Endometrium (tissue), 2 donors: Measurements from ENCODE around the gene TPBGL.

Experiments
- FAIRE-seq: peaks from 2 replicates; lab custom pipeline; 2012; peaks lifted over from hg19 to GRCh38; lab: Jason Lieb, UNC
- donor health status: control.
- donor health status: control.

Gene TPBGL

GRCh38 chr11:75240311-75241035, at the start of gene TPBGL:
Gene TPBGL (plus strand): TSS chr11:75240774. CDS start chr11:75241050, 276 bp downstream.
- FAIRE-seq, result no peak

DNA sequence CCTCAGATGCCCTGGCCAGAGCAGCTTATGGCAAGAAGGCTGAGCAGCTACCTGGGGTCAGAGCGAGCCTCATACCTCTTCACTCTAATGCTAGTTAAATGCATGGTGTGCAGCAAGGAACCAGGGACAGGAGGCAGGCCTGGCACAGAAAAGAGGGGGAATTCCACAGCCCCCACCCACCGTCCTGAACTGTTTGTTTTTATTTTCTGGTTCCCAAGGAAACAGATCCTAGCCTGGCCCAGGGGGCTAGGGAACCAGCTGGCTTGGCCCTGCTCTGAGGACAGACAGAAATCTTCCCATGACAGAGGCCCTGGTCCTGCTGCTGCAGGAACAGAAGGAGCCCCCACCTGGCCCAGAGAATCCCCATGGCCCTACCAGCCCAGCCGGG, 49.2 kb upstream of the TPBGL start:
- FAIRE-seq, result no peak

GRCh38 chr11:75193271-75193670, 47.3 kb upstream of the TPBGL start:
- FAIRE-seq, result no peak

GRCh38 chr11:75193711-75194110, 46.9 kb upstream of the TPBGL start:
- FAIRE-seq, result no peak

DNA sequence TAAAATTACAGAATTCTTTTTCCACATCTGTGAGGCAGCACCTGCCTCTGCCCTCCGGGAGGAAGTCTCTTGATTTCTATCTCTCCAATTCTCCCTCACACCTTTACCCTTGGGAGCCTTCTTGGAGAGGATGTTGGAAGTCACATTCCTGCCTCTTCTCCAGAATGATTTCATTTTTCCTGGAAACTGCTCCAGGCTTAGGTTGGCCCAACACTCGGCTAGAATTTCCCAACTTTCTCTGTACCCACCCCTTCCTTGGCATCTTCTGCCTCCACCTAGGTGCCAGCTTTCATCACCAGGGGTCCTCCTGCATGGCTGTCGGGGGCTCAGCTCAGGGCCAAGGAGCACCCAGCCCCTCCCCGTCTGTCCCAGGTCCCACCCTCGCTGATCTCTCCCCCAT, 46.4 kb upstream of the TPBGL start:
- no peak for FAIRE-seq

- FAIRE-seq, result no peak
These were observed 45.2 kb upstream of the TPBGL start for GRCh38 chr11:75195167-75195962.

GRCh38 chr11:75196426-75196825, 44.1 kb upstream of the TPBGL start:
- no peak for FAIRE-seq

DNA sequence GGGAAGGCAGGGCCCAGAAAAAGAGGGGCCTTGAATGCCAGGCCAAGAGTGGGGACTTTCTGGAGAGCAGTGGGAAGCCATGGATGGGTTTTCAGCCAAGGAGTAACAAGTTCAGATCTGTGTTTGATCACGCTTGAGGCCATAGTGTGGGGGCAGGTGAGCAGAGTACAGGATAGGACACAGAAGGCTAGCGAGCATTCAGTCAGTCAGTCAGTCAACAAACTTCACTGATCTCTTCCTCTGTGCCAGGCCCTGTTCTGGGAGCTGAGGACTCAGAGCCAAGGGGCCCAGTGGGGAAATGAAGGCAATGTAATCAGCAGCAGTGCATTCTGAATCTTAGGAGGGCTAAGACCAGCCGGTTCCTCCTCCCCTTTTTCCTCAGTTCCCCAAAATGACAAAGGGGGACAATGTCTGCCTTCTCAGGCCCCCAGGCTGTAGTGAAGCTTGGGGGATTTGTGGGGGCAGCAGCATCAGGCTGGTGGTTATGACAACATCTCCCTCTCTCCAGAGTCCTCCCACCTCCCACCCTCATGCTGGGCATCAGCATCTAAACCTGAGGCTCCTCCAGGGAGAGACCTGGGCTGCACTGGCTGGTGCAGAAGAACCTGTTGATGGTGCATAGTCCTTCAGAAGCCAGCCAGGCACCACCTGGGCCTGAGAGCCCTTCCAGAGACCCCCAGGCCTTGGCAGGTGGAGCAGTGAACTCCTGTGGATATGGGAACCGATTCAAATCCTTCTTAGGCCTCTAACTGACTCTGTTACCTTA, 42.9 kb upstream of the TPBGL start:
- FAIRE-seq, result no peak

- FAIRE-seq, result no peak
These were observed 42.1 kb upstream of the TPBGL start for GRCh38 chr11:75198278-75198973.

DNA sequence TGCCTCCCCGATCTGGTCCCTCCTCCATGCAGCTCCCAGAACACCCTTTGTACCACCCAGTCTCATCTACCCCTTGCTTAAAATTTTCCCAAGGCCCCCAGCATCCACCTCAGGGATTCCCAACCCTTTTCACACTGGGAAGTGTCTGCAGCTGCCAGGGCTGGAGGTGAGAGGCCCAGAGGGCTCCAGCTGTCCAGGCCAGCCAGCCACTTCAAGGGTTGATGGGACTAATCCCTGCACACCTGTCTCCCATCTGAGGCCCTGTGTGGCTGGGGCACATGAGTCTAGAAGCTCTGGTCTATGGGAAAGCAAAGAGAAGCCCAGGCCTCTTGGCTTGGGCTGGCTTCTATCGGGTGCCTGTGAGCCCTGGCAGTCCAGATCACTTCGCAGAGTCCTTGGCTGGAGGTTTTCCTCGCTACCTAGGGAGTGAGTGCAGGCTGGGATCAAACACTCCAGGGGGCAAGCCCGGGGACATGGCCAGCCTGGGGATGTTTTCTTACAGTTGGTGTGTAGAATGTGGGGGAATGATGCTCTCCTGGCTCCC, 41.1 kb upstream of the TPBGL start:
- FAIRE-seq, result no peak

GRCh38 chr11:75200051-75200450, 40.5 kb upstream of the TPBGL start:
- no peak for FAIRE-seq

DNA sequence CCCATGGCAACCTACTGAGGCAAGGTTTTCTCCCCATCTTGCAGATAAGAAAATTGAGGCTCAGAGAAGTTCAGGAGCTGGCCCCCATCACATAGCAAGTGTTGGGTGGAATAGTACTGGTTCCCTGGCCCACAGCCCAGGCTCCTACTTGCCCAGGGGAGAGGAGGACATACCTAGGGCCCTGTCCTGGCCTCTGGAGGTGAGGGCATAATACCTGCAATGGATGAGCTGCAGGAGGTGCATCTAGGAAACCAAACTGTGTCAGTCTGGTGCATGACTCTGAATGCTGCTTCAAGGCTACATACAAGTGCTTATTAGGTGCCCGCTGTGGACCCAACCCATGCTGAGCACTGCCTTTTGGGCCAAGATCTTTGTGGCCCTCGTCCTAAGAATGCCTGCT, 40.0 kb upstream of the TPBGL start:
- FAIRE-seq, result no peak

GRCh38 chr11:75201771-75202170, 38.8 kb upstream of the TPBGL start:
- FAIRE-seq, result no peak

- FAIRE-seq, result no peak
These were observed 38.4 kb upstream of the TPBGL start for GRCh38 chr11:75202195-75202594.

GRCh38 chr11:75203138-75203537, 37.4 kb upstream of the TPBGL start:
- FAIRE-seq, result no peak

GRCh38 chr11:75203641-75204011, 36.9 kb upstream of the TPBGL start:
- no peak for FAIRE-seq

DNA sequence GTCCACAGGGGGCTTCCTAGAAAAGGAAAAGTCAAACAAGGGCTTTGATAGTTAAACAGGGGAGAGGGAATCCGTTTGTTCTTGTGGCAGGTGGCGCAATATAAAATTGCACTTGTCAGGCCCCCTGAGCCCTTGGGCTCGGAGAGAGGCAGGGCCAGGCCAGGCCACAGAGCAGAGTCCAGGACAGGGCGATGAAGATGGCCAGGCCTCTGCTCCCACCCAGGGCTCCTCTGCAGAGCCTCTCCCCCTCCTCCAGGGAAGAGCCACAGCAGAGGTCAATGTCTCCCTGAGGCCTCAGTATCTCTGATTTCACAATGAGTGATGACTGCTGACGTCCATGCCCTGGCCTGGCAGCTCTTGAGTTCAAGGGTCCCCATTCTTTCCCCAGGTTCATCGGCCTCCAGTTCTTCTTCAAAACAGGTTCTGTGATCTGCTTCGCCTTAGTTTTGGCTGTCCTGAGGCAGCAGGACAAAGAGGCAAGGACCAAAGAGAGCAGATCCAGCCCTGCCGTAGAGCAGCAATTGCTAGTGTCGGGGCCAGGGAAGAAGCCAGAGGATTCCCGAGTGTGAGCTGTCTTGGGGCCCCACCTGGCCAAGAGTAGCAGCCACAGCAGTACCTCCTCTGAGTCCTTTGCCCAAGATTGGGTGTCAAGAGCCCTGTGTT, 36.4 kb upstream of the TPBGL start:
- FAIRE-seq, result no peak

DNA sequence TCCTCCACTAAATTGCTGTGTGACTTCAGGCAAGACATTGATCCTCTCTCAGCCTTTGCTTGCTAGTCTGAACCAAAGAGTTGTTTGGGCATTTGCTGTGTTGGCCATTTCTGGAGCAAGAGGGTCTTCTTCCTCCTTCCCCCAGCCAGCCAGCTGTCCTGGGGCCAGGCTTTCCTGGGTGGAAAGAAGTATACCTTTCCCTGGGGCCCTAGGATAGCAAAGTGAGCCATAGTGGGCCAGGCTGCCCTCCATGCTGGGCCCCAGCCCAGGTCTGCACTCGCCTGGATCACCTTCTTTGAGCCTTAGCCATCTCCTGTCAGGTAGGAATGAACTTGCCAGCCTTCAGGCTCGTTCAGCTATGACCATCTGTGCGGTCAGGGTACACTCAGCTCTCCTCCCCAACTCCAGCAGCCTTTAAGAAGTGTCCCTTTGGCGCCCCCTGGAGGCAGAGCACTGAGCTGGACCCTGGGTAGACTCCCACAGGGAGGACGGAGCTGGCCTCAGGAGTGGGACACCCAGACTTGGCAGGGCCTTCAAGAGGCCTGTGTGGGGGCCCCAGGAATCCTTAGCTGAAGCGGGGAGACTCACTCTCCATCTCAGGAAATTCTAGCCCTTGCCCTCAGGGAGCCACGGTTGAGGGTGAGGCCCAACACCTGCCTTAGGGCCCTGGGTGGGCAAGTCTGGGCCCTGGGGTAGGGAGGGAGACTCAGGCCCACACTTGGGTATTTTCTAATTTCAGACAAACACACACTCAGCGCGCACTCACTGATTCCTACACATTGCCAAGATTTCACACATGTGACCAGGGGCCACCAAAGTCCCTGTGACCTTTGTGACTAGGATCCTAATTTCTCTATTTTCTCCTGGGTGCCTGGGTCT, 35.6 kb upstream of the TPBGL start:
- FAIRE-seq, result no peak

- no peak for FAIRE-seq
These were observed 35.0 kb upstream of the TPBGL start for GRCh38 chr11:75205564-75206020.

- FAIRE-seq, result no peak
These were observed 32.1 kb upstream of the TPBGL start for GRCh38 chr11:75208446-75208845.
